Measurements from ENCODE around the gene FXYD5.
"Not testable (repeated sequence)": the region's sequence is repeated elsewhere in the genome, so short reads cannot be mapped to it uniquely, and the experiment has no call there.

FXYD5 gene

GRCh38 chr19:35138305-35138892 lies 16.1 kb upstream of the FXYD5 start, which contains the start of gene FXYD1:
FXYD1 (plus strand) TSS chr19:35138824; CDS start chr19:35140080, 1,256 bp downstream.
- no peak for DNase-seq (ENCODE audit: low read depth)

- DNase-seq (ENCODE audit: low read depth): no peak
Measured at GRCh38 chr19:35140207-35140961, 14.2 kb upstream of the FXYD5 start.

GRCh38 chr19:35140962-35141836 lies 13.3 kb upstream of the FXYD5 start:
- DNase-seq (ENCODE audit: low read depth): peak; percentile 98

GRCh38 chr19:35141837-35142605 lies 12.5 kb upstream of the FXYD5 start:
- no peak for DNase-seq (ENCODE audit: low read depth)

GRCh38 chr19:35142606-35143230 lies 11.8 kb upstream of the FXYD5 start:
- DNase-seq (ENCODE audit: low read depth): peak; percentile 76

- no peak for DNase-seq (ENCODE audit: low read depth)
Measured at GRCh38 chr19:35143231-35143715, 11.3 kb upstream of the FXYD5 start, which contains the start of gene FXYD7. FXYD7 (plus strand) TSS chr19:35143255; CDS start chr19:35143334, 79 bp downstream.

- DNase-seq (ENCODE audit: low read depth): no peak
Measured at GRCh38 chr19:35143818-35144217, 10.7 kb upstream of the FXYD5 start.

GRCh38 chr19:35144259-35144599 lies 10.3 kb upstream of the FXYD5 start:
- DNase-seq (ENCODE audit: low read depth): no peak

- DNase-seq (ENCODE audit: low read depth): no peak
Measured at GRCh38 chr19:35144600-35145436, 9.7 kb upstream of the FXYD5 start.

GRCh38 chr19:35146746-35147459 lies 7.6 kb upstream of the FXYD5 start:
- no peak for DNase-seq (ENCODE audit: low read depth)

- DNase-seq (ENCODE audit: low read depth): no peak
Measured at GRCh38 chr19:35149463-35149862, 5.1 kb upstream of the FXYD5 start.

- no peak for DNase-seq (ENCODE audit: low read depth)
Measured at GRCh38 chr19:35150445-35150844, 4.1 kb upstream of the FXYD5 start.

GRCh38 chr19:35151273-35152065 lies 3.1 kb upstream of the FXYD5 start:
- DNase-seq (ENCODE audit: low read depth): no peak

GRCh38 chr19:35153129-35153522 lies 1.4 kb upstream of the FXYD5 start:
- not testable (repeated sequence) for DNase-seq (ENCODE audit: low read depth)

- peak; percentile 69 for DNase-seq (ENCODE audit: low read depth)
Measured at GRCh38 chr19:35153701-35154524, 622 bp upstream of the FXYD5 start.

GRCh38 chr19:35155441-35155840 lies 906 bp downstream of the FXYD5 start:
- no peak for DNase-seq (ENCODE audit: low read depth)

- no peak for DNase-seq (ENCODE audit: low read depth)
Measured at GRCh38 chr19:35155981-35156672, 1.6 kb downstream of the FXYD5 start.
